Transverse colon (tissue), 4 donors: ENCODE measurements around the gene ETV6. TPM values are rescaled to one million over a fixed set of nuclear protein-coding genes. Genes with fewer than 3 reads are reported as not detected.
A peak's percentile ranks its signal among the peaks of the same experiment; 100 is the strongest.

Experiments
- DNase-seq: peaks from one replicate; pipeline ENCODE4 v3.0.0-alpha.2; 2019
- H3K27ac ChIP-seq, 4 donors: fragments of 200-600 bp; sonication (generic); 2 replicates each; pipeline ENCODE4 v1.5.1; 2016 to 2018; ENCODE audit warnings: inconsistent platforms in 4 of 4
- H3K27me3 ChIP-seq: fragments of 200-600 bp; sonication (generic); 2 replicates; pipeline ENCODE4 v1.5.1; 2017; ENCODE audit warnings: inconsistent platforms
- H3K36me3 ChIP-seq, 4 donors: fragments of 200-600 bp; sonication (generic); 2 replicates each; pipeline ENCODE4 v1.5.1; 2017 to 2019; ENCODE audit warnings: inconsistent platforms in 4 of 4
- H3K4me1 ChIP-seq, 4 donors: fragments of 200-600 bp; sonication (generic); 2 replicates each; pipeline ENCODE4 v1.5.1; 2017 to 2020; ENCODE audit warnings: inconsistent platforms in 4 of 4
- H3K4me3 ChIP-seq, 4 donors: fragments of 200-600 bp; sonication (generic); 1 replicate in 1 of 4; 2 replicates in 3 of 4; pipeline versions ENCODE4 v1.5.1 to v1.6.1; 2017 to 2019; ENCODE audit warnings: inconsistent platforms in 4 of 4
- H3K9me3 ChIP-seq, 2 donors: fragments of 200-600 bp; sonication (generic); 2 replicates each; pipeline ENCODE4 v1.5.1; 2017 to 2019; ENCODE audit warnings: inconsistent platforms in 2 of 2
- CTCF ChIP-seq, 5 experiments: fragments of 200-600 bp in 3 of 5; fragments of 450-650 bp in 2 of 5; sonication (generic) in 3 of 5; IDR thresholded peaks; 1 replicate in 2 of 5; 2 replicates in 3 of 5; pipeline ENCODE4 v1.5.1; 2016 to 2017; ENCODE audit warnings: antibody characterized with exemption in 5 of 5, inconsistent platforms in 3 of 5, mild to moderate bottlenecking in 2 of 5, moderate library complexity in 1 of 5
- EP300 ChIP-seq: sonication (generic); formaldehyde crosslinking; IDR thresholded peaks from one replicate; pipeline ENCODE4 v1.6.1; 2017; ENCODE audit warnings: antibody characterized with exemption, low read depth
- POLR2A ChIP-seq: fragments of 450-650 bp; IDR thresholded peaks from one replicate; pipeline ENCODE4 v1.6.1; 2016; ENCODE audit warnings: antibody characterized with exemption, mild to moderate bottlenecking, moderate library complexity
- POLR2AphosphoS5 ChIP-seq, 3 donors: sonication (generic); formaldehyde crosslinking; IDR thresholded peaks; one replicate each; pipeline ENCODE4 v1.6.1; 2016; ENCODE audit warnings: antibody characterized with exemption in 3 of 3
- WGBS, 2 donors: methylation state at CpG; one replicate each; pipeline ENCODE4 v1.1.5; 2018; ENCODE audit warnings: low coverage in 1 of 2; 5-methylcytosine and 5-hydroxymethylcytosine counted together
- in situ Hi-C, 4 donors: fragments of 200-750 bp; cut with MboI; loops; one replicate each; pipeline versions ENCODE4 v1.15.0 to v1.15.1; 2017; ENCODE audit warnings: low sequenced_read_pairs in 3 of 4, low pct_ligation_motif_present in 1 of 4, low pct_unique_long_range_greater_than_20kb in 1 of 4
- intact Hi-C: fragments of 100-400 bp; cut with DNase I; formaldehyde crosslinking; loops from one replicate; pipeline ENCODE4 v1.15.1; 2023; ENCODE audit warnings: low total_unique reads
- total RNA-seq, 4 donors: library from RNA; depleted of rRNA; stranded (reverse); fragments of >200 nt; gene quantifications; one replicate each; pipeline ENCODE4 v1.1.0, GENCODE V29; 2016

The ETV6 gene
- 10 to 100 TPM; 19.9 to 47.9 (median 41.0) TPM for total RNA-seq

GRCh38 chr12:11649413-11650285 is at the start of gene ETV6:
TSS of gene ETV6 (plus strand) at chr12:11649674. CDS start at chr12:11650128, 454 bp downstream.
- Histone ChIP-seq H3K4me1 (peaks cover 10 to 38% (median 20%) of the 10 kb centered on the region in 4 donors), H3K36me3 (no peaks in the 10 kb centered on the region), H3K4me3 (peak within 1 kb of the TSS; percentile 77 to 97 (median 84)), H3K9me3 (no peaks in the 10 kb centered on the region), H3K27me3 (no peaks in the 10 kb centered on the region), H3K27ac (peak within 1 kb of the TSS; percentile 96 to 99 (median 98))
- DNase-seq: peak; percentile 81
- intact Hi-C loops (loop anchor here (10.0 kb wide), 2 partner anchors 55 to 205 kb away; no protein-coding TSS in a partner anchor), in situ Hi-C loops (loop anchor here in 2 of 4 donors (10.0 kb wide), 2 partner anchors 65 to 385 kb away; no protein-coding TSS in a partner anchor)
- TF ChIP-seq CTCF (IDR thresholded peaks at IDR 0.05): no peak
- peak; percentile 30 for TF ChIP-seq POLR2A
- TF ChIP-seq POLR2AphosphoS5 (IDR thresholded peaks at IDR 0.05): peak; percentile 74 to 91 (median 86)
- TF ChIP-seq EP300: peak; percentile 89
- 2% methylated on average over 64 of the region's 86 CpGs; no CpG with 5 or more reads in 1 of the 2 donors for WGBS, 2 donors

- peaks cover 0 to 3% (median 0%) of the 10 kb centered on the region in 4 donors for H3K4me1 ChIP-seq
- no peaks in the 10 kb centered on the region for H3K9me3 ChIP-seq
- no peaks in the 10 kb centered on the region for H3K36me3 ChIP-seq
- H3K4me3 ChIP-seq: no peak overlapping the region
- no peak for TF ChIP-seq CTCF (IDR thresholded peaks at IDR 0.05)
- no peak for TF ChIP-seq EP300
- TF ChIP-seq POLR2AphosphoS5 (IDR thresholded peaks at IDR 0.05): no peak
- no peak for TF ChIP-seq POLR2A
- no peak overlapping the region for H3K27ac ChIP-seq
- DNase-seq: no peak
- in situ Hi-C loops: no loop called here
- H3K27me3 ChIP-seq: no peaks in the 10 kb centered on the region
- intact Hi-C loops: no loop called here
- WGBS, 2 donors: 75 to 82% methylated on average over 3 of the region's 3 CpGs
Measured at GRCh38 chr12:11600199-11600598, 49.3 kb upstream of the ETV6 start.

- no peaks in the 10 kb centered on the region for H3K36me3 ChIP-seq
- H3K4me1 ChIP-seq: peaks cover 0 to 6% (median 0%) of the 10 kb centered on the region in 4 donors
- H3K4me3 ChIP-seq: no peak overlapping the region
- H3K27ac ChIP-seq: no peak overlapping the region
- H3K27me3 ChIP-seq: no peaks in the 10 kb centered on the region
- DNase-seq: no peak
- TF ChIP-seq POLR2A: no peak
- TF ChIP-seq EP300: no peak
- TF ChIP-seq CTCF (IDR thresholded peaks at IDR 0.05): no peak
- no peak for TF ChIP-seq POLR2AphosphoS5 (IDR thresholded peaks at IDR 0.05)
- WGBS, 2 donors: 80 to 96% methylated on average over 1 of the region's 1 CpG
- in situ Hi-C loops (no loop called here), intact Hi-C loops (no loop called here)
- H3K9me3 ChIP-seq: no peaks in the 10 kb centered on the region
Measured at GRCh38 chr12:11601647-11602046, 47.8 kb upstream of the ETV6 start.

GRCh38 chr12:11607313-11608081 is 42.0 kb upstream of the ETV6 start:
- H3K36me3 ChIP-seq: no peaks in the 10 kb centered on the region
- no peak for TF ChIP-seq POLR2A
- no peak for TF ChIP-seq EP300
- no peak for TF ChIP-seq POLR2AphosphoS5 (IDR thresholded peaks at IDR 0.05)
- TF ChIP-seq CTCF (IDR thresholded peaks at IDR 0.05): no peak
- H3K4me3 ChIP-seq: no peak overlapping the region
- H3K27ac ChIP-seq: peak overlapping the region in 2 of 4 donors; percentile 49 to 55
- WGBS, 2 donors: 46 to 55% methylated on average over 10 of the region's 10 CpGs
- intact Hi-C loops: no loop called here
- peak; percentile 68 for DNase-seq
- H3K27me3 ChIP-seq: no peaks in the 10 kb centered on the region
- H3K4me1 ChIP-seq: peaks cover 0 to 18% (median 8%) of the 10 kb centered on the region in 4 donors
- in situ Hi-C loops: no loop called here
- H3K9me3 ChIP-seq: no peaks in the 10 kb centered on the region
